ENCODE measurements around the gene NPAS3.

Gene NPAS3

GRCh38 chr14:33642691-33643244, 704.1 kb downstream of the NPAS3 start:
- no peak for DNase-seq (ENCODE audit: low read depth)

GRCh38 chr14:33643426-33644181, 704.9 kb downstream of the NPAS3 start:
- DNase-seq (ENCODE audit: low read depth): no peak

- DNase-seq (ENCODE audit: low read depth): no peak
These were observed 708.1 kb downstream of the NPAS3 start for GRCh38 chr14:33646692-33647260.

- DNase-seq (ENCODE audit: low read depth): no peak
These were observed 708.7 kb downstream of the NPAS3 start for GRCh38 chr14:33647385-33647786.

GRCh38 chr14:33650430-33650829, 711.8 kb downstream of the NPAS3 start:
- DNase-seq (ENCODE audit: low read depth): no peak

GRCh38 chr14:33652566-33653307, 714.1 kb downstream of the NPAS3 start:
- no peak for DNase-seq (ENCODE audit: low read depth)

GRCh38 chr14:33653308-33653695, 714.6 kb downstream of the NPAS3 start:
- DNase-seq (ENCODE audit: low read depth): no peak

GRCh38 chr14:33655421-33655820, 716.7 kb downstream of the NPAS3 start:
- DNase-seq (ENCODE audit: low read depth): no peak

- DNase-seq (ENCODE audit: low read depth): no peak
These were observed 718.8 kb downstream of the NPAS3 start for GRCh38 chr14:33657476-33657875.

- no peak for DNase-seq (ENCODE audit: low read depth)
These were observed 721.6 kb downstream of the NPAS3 start for GRCh38 chr14:33660248-33660647.

- no peak for DNase-seq (ENCODE audit: low read depth)
These were observed 722.4 kb downstream of the NPAS3 start for GRCh38 chr14:33661101-33661500.

GRCh38 chr14:33668066-33668465, 729.4 kb downstream of the NPAS3 start:
- no peak for DNase-seq (ENCODE audit: low read depth)

GRCh38 chr14:33669111-33669510, 730.4 kb downstream of the NPAS3 start:
- DNase-seq (ENCODE audit: low read depth): no peak

- no peak for DNase-seq (ENCODE audit: low read depth)
These were observed 731.6 kb downstream of the NPAS3 start for GRCh38 chr14:33670235-33670634.

- DNase-seq (ENCODE audit: low read depth): no peak
These were observed 732.9 kb downstream of the NPAS3 start for GRCh38 chr14:33671556-33671955.

GRCh38 chr14:33674927-33675326, 736.2 kb downstream of the NPAS3 start:
- DNase-seq (ENCODE audit: low read depth): no peak

GRCh38 chr14:33675415-33676130, 736.9 kb downstream of the NPAS3 start:
- no peak for DNase-seq (ENCODE audit: low read depth)

- no peak for DNase-seq (ENCODE audit: low read depth)
These were observed 737.5 kb downstream of the NPAS3 start for GRCh38 chr14:33676135-33676566.

GRCh38 chr14:33676891-33677290, 738.2 kb downstream of the NPAS3 start:
- no peak for DNase-seq (ENCODE audit: low read depth)

- no peak for DNase-seq (ENCODE audit: low read depth)
These were observed 739.3 kb downstream of the NPAS3 start for GRCh38 chr14:33678005-33678404.

- DNase-seq (ENCODE audit: low read depth): no peak
These were observed 740.3 kb downstream of the NPAS3 start for GRCh38 chr14:33679025-33679424.
